Measurements from ENCODE around the gene BMF. TPM values are rescaled to one million over a fixed set of nuclear protein-coding genes. Genes with fewer than 3 reads are reported as not detected.

BMF gene
- total and polyA plus RNA-seq, 2 donors (not counting 1 experiment from before 2014, with no cell fraction given) = 2.2 to 8.6 TPM

- H2AFZ ChIP-seq (ENCODE audit: low read length) = no peak overlapping the region
Observed at GRCh38 chr15:40080847-40081246, 27.8 kb downstream of the BMF start.

GRCh38 chr15:40080104-40080503, 28.6 kb downstream of the BMF start:
- H3K4me2 ChIP-seq (ENCODE audit: extremely low read depth, insufficient read depth, low read length) = no peak overlapping the region
- no peak for TF ChIP-seq EZH2 (IDR thresholded peaks at IDR 0.05; ENCODE audit: low read length, missing control alignments)
- no peak for TF ChIP-seq CTCF (conservative IDR thresholded peaks at IDR 0.05 in 1 of 2, IDR thresholded peaks at IDR 0.05 in 1 of 2; ENCODE audit: low read depth in 1 of 2, low read length in 2 of 2)

More at GRCh38 chr15:40080847-40081246, 27.8 kb downstream of the BMF start:
- Histone ChIP-seq H3K4me1 (ENCODE audit: control insufficient read depth, extremely low read depth, insufficient read depth, low read length) (peaks cover 11% of the 10 kb centered on the region), H3K79me2 (ENCODE audit: control insufficient read depth, insufficient read depth, low read length) (no peaks in the 10 kb centered on the region), H3K4me2 (ENCODE audit: extremely low read depth, insufficient read depth, low read length) (no peak overlapping the region), H3K9me3 (ENCODE audit: control insufficient read depth, insufficient read depth, low read depth, low read length) (no peaks in the 10 kb centered on the region), H3K4me3 (replicated peaks in 1 of 4; ENCODE audit: control extremely low read depth in 1 of 4, insufficient read depth in 1 of 4, low read depth in 3 of 4, low read length in 4 of 4) (peak overlapping the region in 1 of 4 experiments; percentile 54), H3K27ac (ENCODE audit: insufficient read depth, low read length) (no peak overlapping the region), H3K36me3 (ENCODE audit: control insufficient read depth, insufficient read depth, low read length) (no peaks in the 10 kb centered on the region), H3K9ac (ENCODE audit: insufficient read depth, low read length) (no peak overlapping the region), H4K20me1 (ENCODE audit: control insufficient read depth, extremely low read depth, insufficient read depth, low read length) (no peaks in the 10 kb centered on the region), H3K27me3 (ENCODE audit: control insufficient read depth, insufficient read depth, low read length) (no peaks in the 10 kb centered on the region)
- TF ChIP-seq EZH2 (IDR thresholded peaks at IDR 0.05; ENCODE audit: low read length, missing control alignments) = no peak
- TF ChIP-seq CTCF (conservative IDR thresholded peaks at IDR 0.05 in 1 of 2, IDR thresholded peaks at IDR 0.05 in 1 of 2; ENCODE audit: low read depth in 1 of 2, low read length in 2 of 2) = no peak
- DNase-seq (ENCODE audit: low read depth in 2 of 2) = no peak

GRCh38 chr15:40079456-40079855, 29.2 kb downstream of the BMF start:
- Histone ChIP-seq H3K9me3 (ENCODE audit: control insufficient read depth, insufficient read depth, low read depth, low read length) (no peaks in the 10 kb centered on the region), H4K20me1 (ENCODE audit: control insufficient read depth, extremely low read depth, insufficient read depth, low read length) (no peaks in the 10 kb centered on the region), H2AFZ (ENCODE audit: low read length) (no peak overlapping the region), H3K36me3 (ENCODE audit: control insufficient read depth, insufficient read depth, low read length) (no peaks in the 10 kb centered on the region), H3K4me1 (ENCODE audit: control insufficient read depth, extremely low read depth, insufficient read depth, low read length) (peaks cover 11% of the 10 kb centered on the region), H3K79me2 (ENCODE audit: control insufficient read depth, insufficient read depth, low read length) (no peaks in the 10 kb centered on the region), H3K27ac (ENCODE audit: insufficient read depth, low read length) (no peak overlapping the region), H3K27me3 (ENCODE audit: control insufficient read depth, insufficient read depth, low read length) (no peaks in the 10 kb centered on the region), H3K9ac (ENCODE audit: insufficient read depth, low read length) (no peak overlapping the region), H3K4me2 (ENCODE audit: extremely low read depth, insufficient read depth, low read length) (no peak overlapping the region), H3K4me3 (replicated peaks in 1 of 4; ENCODE audit: control extremely low read depth in 1 of 4, insufficient read depth in 1 of 4, low read depth in 3 of 4, low read length in 4 of 4) (no peak overlapping the region)
- DNase-seq (ENCODE audit: low read depth in 2 of 2) = no peak
- TF ChIP-seq EZH2 (IDR thresholded peaks at IDR 0.05; ENCODE audit: low read length, missing control alignments) = no peak
- TF ChIP-seq CTCF (conservative IDR thresholded peaks at IDR 0.05 in 1 of 2, IDR thresholded peaks at IDR 0.05 in 1 of 2; ENCODE audit: low read depth in 1 of 2, low read length in 2 of 2) = no peak

More at GRCh38 chr15:40080104-40080503, 28.6 kb downstream of the BMF start:
- Histone ChIP-seq H3K27ac (ENCODE audit: insufficient read depth, low read length) (no peak overlapping the region), H3K79me2 (ENCODE audit: control insufficient read depth, insufficient read depth, low read length) (no peaks in the 10 kb centered on the region), H3K9me3 (ENCODE audit: control insufficient read depth, insufficient read depth, low read depth, low read length) (no peaks in the 10 kb centered on the region), H4K20me1 (ENCODE audit: control insufficient read depth, extremely low read depth, insufficient read depth, low read length) (no peaks in the 10 kb centered on the region), H3K4me3 (replicated peaks in 1 of 4; ENCODE audit: control extremely low read depth in 1 of 4, insufficient read depth in 1 of 4, low read depth in 3 of 4, low read length in 4 of 4) (no peak overlapping the region), H3K27me3 (ENCODE audit: control insufficient read depth, insufficient read depth, low read length) (no peaks in the 10 kb centered on the region), H3K36me3 (ENCODE audit: control insufficient read depth, insufficient read depth, low read length) (no peaks in the 10 kb centered on the region), H2AFZ (ENCODE audit: low read length) (no peak overlapping the region), H3K9ac (ENCODE audit: insufficient read depth, low read length) (no peak overlapping the region), H3K4me1 (ENCODE audit: control insufficient read depth, extremely low read depth, insufficient read depth, low read length) (peaks cover 11% of the 10 kb centered on the region)
- DNase-seq (ENCODE audit: low read depth in 2 of 2) = no peak

All from fibroblast of lung (primary cell).